GM23338 (cell line): ENCODE data around the gene HOXB3. TPM values are rescaled to one million over a fixed set of nuclear protein-coding genes. Genes with fewer than 3 reads are reported as not detected.

Experiments
- ATAC-seq: fragments of 200-7000 bp; cut with Tn5 transposase; 3 replicates; pipeline ENCODE4 v1.9.1; 2020
- DNase-seq: peaks from one replicate; pipeline ENCODE4 v3.0.0-alpha.2; 2015; ENCODE audit warnings: low spot score
- H2AFZ ChIP-seq: fragments of 200-600 bp; sonication (generic); 2 replicates; pipeline ENCODE4 v1.8.0; 2016; ENCODE audit warnings: antibody characterized with exemption, mild to moderate bottlenecking, moderate library complexity
- H3F3A ChIP-seq: fragments of 200-600 bp; sonication (generic); replicated peaks from 2 replicates; pipeline ENCODE4 v1.8.0; 2017; ENCODE audit warnings: antibody characterized with exemption, mixed run types, low read depth
- H3K27ac ChIP-seq: fragments of 200-600 bp; sonication (generic); 2 replicates; pipeline ENCODE4 v1.6.1; 2016; ENCODE audit warnings: low read depth
- H3K27me3 ChIP-seq: fragments of 200-600 bp; sonication (generic); 2 replicates; pipeline ENCODE4 v1.8.0; 2016; ENCODE audit warnings: mild to moderate bottlenecking, mixed run types, moderate library complexity; ENCODE audit not compliant: insufficient read depth
- H3K36me3 ChIP-seq: fragments of 200-600 bp; sonication (generic); 2 replicates; pipeline ENCODE4 v1.8.0; 2016; ENCODE audit warnings: mild to moderate bottlenecking; ENCODE audit not compliant: insufficient read depth
- H3K4me1 ChIP-seq: fragments of 200-600 bp; sonication (generic); 2 replicates; pipeline ENCODE4 v1.8.0; 2016; ENCODE audit warnings: mild to moderate bottlenecking, moderate library complexity; ENCODE audit not compliant: insufficient read depth
- H3K4me2 ChIP-seq: fragments of 200-600 bp; sonication (generic); 2 replicates; pipeline ENCODE4 v1.7.1; 2017; ENCODE audit warnings: mixed run types
- H3K4me3 ChIP-seq: fragments of 200-600 bp; sonication (generic); 2 replicates; pipeline ENCODE4 v1.6.1; 2016; ENCODE audit warnings: mixed run types
- H3K79me2 ChIP-seq: fragments of 200-600 bp; sonication (generic); replicated peaks from 2 replicates; pipeline ENCODE4 v1.8.0; 2017; ENCODE audit warnings: mild to moderate bottlenecking; ENCODE audit not compliant: insufficient read depth
- H3K9me2 ChIP-seq: fragments of 200-600 bp; sonication (generic); 2 replicates; pipeline ENCODE4 v1.8.0; 2017; ENCODE audit not compliant: insufficient read depth
- H4K20me1 ChIP-seq: fragments of 200-600 bp; sonication (generic); replicated peaks from 2 replicates; pipeline ENCODE4 v1.8.0; 2017; ENCODE audit warnings: mild to moderate bottlenecking; ENCODE audit not compliant: insufficient read depth
- H3K27ac Mint-ChIP-seq: 2 replicates; pipeline ENCODE4 v1.8.0; 2020; ENCODE audit warnings: inconsistent platforms, mild to moderate bottlenecking, moderate library complexity, mixed read lengths
- H3K27me3 Mint-ChIP-seq: 3 replicates; pipeline ENCODE4 v1.8.0; 2022; ENCODE audit warnings: low read depth, mild to moderate bottlenecking, moderate library complexity, mixed read lengths, inconsistent platforms; ENCODE audit not compliant: insufficient read depth, poor library complexity
- H3K36me3 Mint-ChIP-seq: 3 replicates; pipeline ENCODE4 v1.8.0; 2021; ENCODE audit warnings: low read depth, mild to moderate bottlenecking, inconsistent platforms, moderate library complexity, mixed read lengths
- H3K4me1 Mint-ChIP-seq: 3 replicates; pipeline ENCODE4 v1.8.0; 2020; ENCODE audit warnings: mild to moderate bottlenecking, inconsistent platforms, mixed read lengths
- H3K4me3 Mint-ChIP-seq: 3 replicates; pipeline ENCODE4 v1.8.0; 2021; ENCODE audit warnings: moderate library complexity, mild to moderate bottlenecking, inconsistent platforms, mixed read lengths
- H3K9me3 Mint-ChIP-seq: 3 replicates; pipeline ENCODE4 v1.8.0; 2020; ENCODE audit warnings: moderate library complexity, mild to moderate bottlenecking, inconsistent platforms, mixed read lengths
- CREB1 ChIP-seq: fragments of 250-450 bp; sonication (Bioruptor Pico); IDR thresholded peaks from 2 replicates; pipeline ENCODE4 v1.5.0; 2020; ENCODE audit warnings: low read depth, mild to moderate bottlenecking, moderate library complexity
- EZH2 ChIP-seq: fragments of 200-600 bp; sonication (generic); IDR thresholded peaks from one replicate; pipeline ENCODE4 v1.8.0; 2017; ENCODE audit warnings: antibody characterized with exemption, mild to moderate bottlenecking, low read depth; ENCODE audit not compliant: unreplicated experiment
- JUNB ChIP-seq: IDR thresholded peaks from one replicate; pipeline ENCODE4 v1.6.1; 2016; ENCODE audit warnings: antibody characterized with exemption; ENCODE audit not compliant: unreplicated experiment
- NANOG ChIP-seq: IDR thresholded peaks from 2 replicates; pipeline ENCODE4 v1.6.1; 2016; ENCODE audit warnings: antibody characterized with exemption, borderline replicate concordance
- STAT1 ChIP-seq: IDR thresholded peaks from one replicate; pipeline ENCODE4 v1.6.1; 2016; ENCODE audit warnings: antibody characterized with exemption; ENCODE audit not compliant: unreplicated experiment
- polyA plus RNA-seq: library from polyadenylated mRNA; unstranded; fragments of >200 nt; fragmentation: Nextera tagmentation; extraction: Ambion mirVana; gene quantifications from 2 replicates; pipeline ENCODE4 v1.2.1, GENCODE V29; 2016
- total RNA-seq: library from RNA; depleted of rRNA; stranded (reverse); fragments of >200 nt; shearing (Covaris generic); gene quantifications from 2 replicates; pipeline ENCODE4 v1.2.3, GENCODE V29; 2014
- TF ChIP-seq, protein P1 (sequence below): IDR thresholded peaks from 2 replicates; pipeline ENCODE4 v1.6.1; 2016; ENCODE audit warnings: antibody characterized with exemption

Gene HOXB3
- total and polyA plus RNA-seq, 2 experiments from 2014 or later: 0.17 TPM; not detected in 1

DNA sequence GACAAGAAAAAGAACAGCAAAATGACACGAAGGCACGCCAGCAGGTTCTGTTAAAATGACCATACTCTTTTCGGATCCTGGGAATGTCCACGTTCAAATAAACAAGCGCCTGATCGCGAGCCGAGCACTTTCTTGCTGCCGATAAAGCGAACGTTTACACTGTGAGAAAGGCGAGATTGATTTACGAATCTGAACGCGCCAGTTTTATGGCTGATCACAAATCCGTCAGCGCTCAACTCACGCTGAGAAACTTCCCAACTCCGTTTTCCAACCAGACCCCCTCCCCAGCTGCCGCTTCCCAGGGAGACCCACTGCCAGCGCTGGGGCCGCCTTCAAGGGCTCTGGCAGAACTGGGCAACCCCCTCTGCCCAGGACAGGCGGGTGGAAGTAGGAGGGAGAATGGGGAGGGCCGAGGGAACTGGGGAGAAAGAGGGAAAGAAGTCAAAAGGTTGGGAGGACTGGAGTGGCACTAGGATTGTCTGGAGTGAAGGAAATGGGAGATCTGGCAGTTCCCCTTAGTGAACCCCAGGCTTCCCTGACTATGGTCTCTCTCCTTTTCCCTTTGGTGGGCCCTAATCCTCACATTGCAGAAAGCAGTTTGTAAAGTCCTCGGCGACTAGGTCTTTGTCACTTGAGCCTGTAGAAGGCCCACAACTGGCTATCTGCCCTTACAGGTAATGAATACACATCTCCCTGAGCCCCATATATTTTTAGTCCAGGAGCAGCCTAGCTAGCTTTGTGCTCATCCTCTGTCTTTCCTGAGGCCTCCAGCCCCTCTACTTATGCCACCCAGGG is 18.8 kb downstream of the HOXB3 start:
- H3K4me1 Mint-ChIP-seq: peaks cover 26% of the 10 kb centered on the region
- no peaks in the 10 kb centered on the region; the same call in 2 of the 3 replicates for H3K9me3 Mint-ChIP-seq
- Histone ChIP-seq H3K4me2 (peak overlapping the region; percentile 33; the same call in 1 of the 2 replicates), H3K36me3 (no peaks in the 10 kb centered on the region), H3K79me2 (no peaks in the 10 kb centered on the region), H3F3A (peaks cover 74% of the 10 kb centered on the region), H3K9me2 (no peaks in the 10 kb centered on the region), H3K4me1 (peaks cover 78% of the 10 kb centered on the region), H2AFZ (no peak overlapping the region), H3K27me3 (peaks cover 100% of the 10 kb centered on the region), H4K20me1 (peaks cover 74% of the 10 kb centered on the region), H3K27ac (no peak overlapping the region), H3K4me3 (no peak overlapping the region)
- H3K36me3 Mint-ChIP-seq: no peaks in the 10 kb centered on the region
- no peak for DNase-seq
- no peak overlapping the region; the same call in 2 of the 3 replicates for H3K4me3 Mint-ChIP-seq
- peak; percentile 90 for TF ChIP-seq EZH2
- TF ChIP-seq, protein P1, sequence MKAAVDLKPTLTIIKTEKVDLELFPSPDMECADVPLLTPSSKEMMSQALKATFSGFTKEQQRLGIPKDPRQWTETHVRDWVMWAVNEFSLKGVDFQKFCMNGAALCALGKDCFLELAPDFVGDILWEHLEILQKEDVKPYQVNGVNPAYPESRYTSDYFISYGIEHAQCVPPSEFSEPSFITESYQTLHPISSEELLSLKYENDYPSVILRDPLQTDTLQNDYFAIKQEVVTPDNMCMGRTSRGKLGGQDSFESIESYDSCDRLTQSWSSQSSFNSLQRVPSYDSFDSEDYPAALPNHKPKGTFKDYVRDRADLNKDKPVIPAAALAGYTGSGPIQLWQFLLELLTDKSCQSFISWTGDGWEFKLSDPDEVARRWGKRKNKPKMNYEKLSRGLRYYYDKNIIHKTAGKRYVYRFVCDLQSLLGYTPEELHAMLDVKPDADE: no peak
- H3K27me3 Mint-ChIP-seq: no peaks in the 10 kb centered on the region
- H3K27ac Mint-ChIP-seq: no peak overlapping the region
- peak; percentile 19 for ATAC-seq

DNA sequence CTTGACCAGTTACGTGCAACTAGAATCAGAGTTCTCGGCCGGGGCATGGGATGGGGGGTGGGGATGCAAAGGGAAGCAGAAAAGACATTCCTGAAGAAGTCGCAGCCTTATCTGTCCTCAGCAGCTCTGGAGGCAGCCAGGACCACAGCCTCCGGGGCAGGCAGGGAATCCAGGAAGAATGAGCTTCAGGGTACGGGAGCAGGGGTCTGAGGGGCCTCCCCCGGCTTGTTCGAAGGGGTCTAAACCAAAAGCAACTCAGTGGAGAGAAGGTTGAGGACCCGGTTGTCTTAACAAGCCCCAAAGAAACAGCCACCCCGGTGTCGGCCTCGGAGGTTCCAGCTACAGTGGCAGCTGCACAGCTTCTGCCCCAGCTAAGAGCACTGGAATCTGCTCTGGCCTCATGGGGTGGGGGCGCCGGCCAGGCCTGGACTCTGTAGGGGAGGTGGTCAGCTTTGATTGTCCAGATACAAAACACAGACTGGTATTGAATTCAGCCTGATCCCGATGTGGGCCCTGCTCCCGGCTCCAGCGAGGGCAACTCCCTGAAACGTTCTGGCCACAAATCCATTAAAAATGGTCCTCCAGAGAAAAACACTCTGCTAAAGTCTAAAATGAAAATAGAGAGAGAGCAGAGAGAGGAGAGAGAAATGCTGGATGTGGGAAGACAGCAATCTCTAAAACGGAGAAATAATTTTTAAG is 19.6 kb downstream of the HOXB3 start:
- no peak overlapping the region for H3K27ac ChIP-seq
- H3K27ac Mint-ChIP-seq: no peak overlapping the region
- H3K9me3 Mint-ChIP-seq: no peaks in the 10 kb centered on the region; the same call in 2 of the 3 replicates
- no peak overlapping the region for H2AFZ ChIP-seq
- H3K4me3 ChIP-seq: no peak overlapping the region
- DNase-seq: no peak
- H3K4me3 Mint-ChIP-seq: no peak overlapping the region; the same call in 2 of the 3 replicates
- H3K36me3 Mint-ChIP-seq: no peaks in the 10 kb centered on the region
- peak; percentile 32 for ATAC-seq
- H4K20me1 ChIP-seq: peaks cover 79% of the 10 kb centered on the region
- H3K27me3 Mint-ChIP-seq: no peaks in the 10 kb centered on the region
- peaks cover 76% of the 10 kb centered on the region for H3F3A ChIP-seq
- TF ChIP-seq EZH2 (peak; percentile 60), NANOG (no peak)
- TF ChIP-seq, protein P1: no peak
- no peaks in the 10 kb centered on the region for H3K79me2 ChIP-seq
- H3K27me3 ChIP-seq: peaks cover 100% of the 10 kb centered on the region
- H3K4me1 ChIP-seq: peaks cover 78% of the 10 kb centered on the region
- H3K36me3 ChIP-seq: no peaks in the 10 kb centered on the region
- H3K9me2 ChIP-seq: no peaks in the 10 kb centered on the region
- H3K4me2 ChIP-seq: peak overlapping the region; percentile 33
- peaks cover 23% of the 10 kb centered on the region for H3K4me1 Mint-ChIP-seq

DNA sequence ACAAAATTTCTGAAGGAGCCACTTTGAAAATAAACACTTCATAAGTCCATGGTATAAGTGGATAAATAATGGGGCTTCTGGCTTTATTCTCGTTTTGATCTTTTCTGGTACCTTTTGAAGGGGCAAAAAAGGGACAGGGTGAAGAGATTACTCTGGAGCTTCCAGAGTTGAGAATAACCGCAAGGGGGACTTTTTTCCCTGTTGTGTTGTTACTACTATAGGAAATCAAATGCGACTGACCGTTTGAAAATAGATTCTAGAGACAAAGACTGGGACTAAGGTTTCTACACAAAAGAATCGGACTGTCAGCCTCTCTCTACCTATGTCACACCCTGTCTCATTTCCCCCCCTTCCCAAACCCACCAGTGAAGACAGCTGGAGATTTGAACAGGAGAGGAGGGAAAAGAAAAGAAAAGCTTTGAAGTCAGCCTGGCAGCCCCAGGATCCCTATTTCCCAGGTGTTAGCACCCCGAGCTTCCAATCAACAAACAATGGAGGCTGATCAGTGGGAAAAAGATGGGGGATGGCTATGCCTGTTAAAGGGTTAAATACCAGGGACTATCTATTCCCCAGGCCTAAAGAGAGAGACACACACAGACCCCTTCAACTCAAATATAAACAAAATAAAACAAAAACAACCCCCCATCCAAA is 20.2 kb downstream of the HOXB3 start:
- ATAC-seq: no peak; the same call in 2 of the 3 replicates
- Histone ChIP-seq H3F3A (peaks cover 76% of the 10 kb centered on the region), H4K20me1 (peaks cover 77% of the 10 kb centered on the region), H3K4me2 (peak overlapping the region; percentile 33), H3K79me2 (no peaks in the 10 kb centered on the region), H3K4me3 (no peak overlapping the region), H3K4me1 (peaks cover 78% of the 10 kb centered on the region), H3K9me2 (no peaks in the 10 kb centered on the region), H2AFZ (no peak overlapping the region), H3K27me3 (peaks cover 100% of the 10 kb centered on the region), H3K36me3 (no peaks in the 10 kb centered on the region), H3K27ac (no peak overlapping the region)
- no peak for TF ChIP-seq JUNB
- no peak for TF ChIP-seq STAT1
- TF ChIP-seq CREB1 (CRISPR knock-in tag): no peak
- peak; percentile 55 for TF ChIP-seq EZH2
- H3K4me3 Mint-ChIP-seq: no peak overlapping the region
- DNase-seq: no peak
- peaks cover 24% of the 10 kb centered on the region for H3K4me1 Mint-ChIP-seq
- no peaks in the 10 kb centered on the region; the same call in 2 of the 3 replicates for H3K9me3 Mint-ChIP-seq
- no peaks in the 10 kb centered on the region for H3K27me3 Mint-ChIP-seq
- no peak overlapping the region for H3K27ac Mint-ChIP-seq
- no peaks in the 10 kb centered on the region for H3K36me3 Mint-ChIP-seq
